OCI-LY7 (cell line): ENCODE measurements around the gene POGK. TPM values are rescaled to one million over a fixed set of nuclear protein-coding genes. Genes with fewer than 3 reads are reported as not detected.

Experiments
- BruUV-seq: library from RNA; stranded (reverse); fragments of 400-500 nt; replicated peaks from 2 replicates; lab custom pipeline; 2021; lab: Mats Ljungman, UMichigan
- CTCF ChIA-PET: fragments of 300-600 bp; sonication (Branson Sonifier 250); formaldehyde crosslinking; loops from one replicate; lab custom pipeline; 2022; ENCODE audit warnings: antibody characterized with exemption; ENCODE audit not compliant: unreplicated experiment; lab: Charles Lee
- POLR2A ChIA-PET: fragments of 300-600 bp; sonication (Branson Sonifier 250); formaldehyde crosslinking; loops from one replicate; lab custom pipeline; 2022; ENCODE audit warnings: antibody characterized with exemption; lab: Charles Lee
- DNase-seq: peaks from one replicate; pipeline ENCODE4 v3.0.0-alpha.2; 2015; ENCODE audit warnings: low spot score
- H2AFZ ChIP-seq: fragments of 200-600 bp; sonication (generic), shearing (Covaris generic); 2 replicates; pipeline ENCODE4 v1.6.1; 2014; ENCODE audit warnings: mild to moderate bottlenecking, antibody characterized with exemption, low read length, moderate library complexity
- H3K27ac ChIP-seq: fragments of 200-600 bp; sonication (generic); 2 replicates; pipeline ENCODE4 v1.5.1; 2014; ENCODE audit warnings: mixed run types, low read depth, mild to moderate bottlenecking, moderate library complexity, low read length, inconsistent platforms; ENCODE audit not compliant: poor library complexity, severe bottlenecking
- H3K36me3 ChIP-seq: fragments of 200-600 bp; sonication (generic); 2 replicates; pipeline ENCODE4 v1.6.1; 2014; ENCODE audit warnings: mild to moderate bottlenecking, antibody characterized with exemption, low read length, moderate library complexity, mixed read lengths; ENCODE audit not compliant: insufficient read depth
- H3K4me1 ChIP-seq: fragments of 200-600 bp; sonication (generic); 2 replicates; pipeline ENCODE4 v1.5.1; 2014; ENCODE audit warnings: mild to moderate bottlenecking, low read length; ENCODE audit not compliant: insufficient read depth, poor library complexity, severe bottlenecking
- H3K4me2 ChIP-seq: fragments of 200-600 bp; sonication (generic); 2 replicates; pipeline ENCODE4 v1.6.1; 2014; ENCODE audit warnings: mild to moderate bottlenecking, low read length
- H3K4me3 ChIP-seq: fragments of 200-600 bp; sonication (generic); 2 replicates; pipeline ENCODE4 v1.5.1; 2014; ENCODE audit warnings: mild to moderate bottlenecking, low read depth, low read length; ENCODE audit not compliant: poor library complexity, severe bottlenecking
- H3K79me2 ChIP-seq: fragments of 200-600 bp; sonication (generic); 2 replicates; pipeline ENCODE4 v1.6.1; 2016; ENCODE audit warnings: low read depth, mild to moderate bottlenecking, low read length, moderate library complexity, mixed read lengths; ENCODE audit not compliant: insufficient read depth
- H3K9me2 ChIP-seq: fragments of 200-600 bp; sonication (generic); 2 replicates; pipeline ENCODE4 v1.6.1; 2016; ENCODE audit warnings: mild to moderate bottlenecking, low read length, mixed read lengths; ENCODE audit not compliant: insufficient read depth
- H3K9me3 ChIP-seq: fragments of 200-600 bp; sonication (generic); 2 replicates; pipeline ENCODE4 v1.6.1; 2014; ENCODE audit warnings: mild to moderate bottlenecking, mixed run types, low read length, mixed read lengths
- H4K20me1 ChIP-seq: fragments of 200-600 bp; sonication (generic); 2 replicates; pipeline ENCODE4 v1.6.1; 2014; ENCODE audit warnings: mild to moderate bottlenecking, antibody characterized with exemption, low read length, moderate library complexity, mixed read lengths; ENCODE audit not compliant: insufficient read depth
- EZH2phosphoT487 ChIP-seq: fragments of 200-600 bp; sonication (generic); IDR thresholded peaks from 2 replicates; pipeline ENCODE4 v1.6.1; 2018; ENCODE audit warnings: low read depth, borderline replicate concordance, mild to moderate bottlenecking, mixed run types, antibody characterized with exemption, low read length, moderate library complexity, mixed read lengths
- intact Hi-C: fragments of 100-400 bp; cut with micrococcal nuclease; formaldehyde crosslinking; loops from one replicate; pipeline ENCODE4 v1.10.0; 2022; ENCODE audit not compliant: unreplicated experiment
- total RNA-seq, 2 experiments: library from RNA; depleted of rRNA in 1 of 2; stranded (reverse); fragments of >200 nt in 1 of 2; shearing (Covaris generic) in 1 of 2; gene quantifications; 2 replicates each; pipeline ENCODE4 v1.2.3, GENCODE V29; 2014 to 2022
- TF ChIP-seq, protein P1 (sequence below): fragments of 200-600 bp; sonication (generic); conservative IDR thresholded peaks from 2 replicates; pipeline ENCODE4 v1.5.1; 2014; ENCODE audit warnings: mild to moderate bottlenecking, antibody characterized with exemption, low read length, moderate library complexity, mixed read lengths

POGK gene
- total RNA-seq, 2 experiments from 2014 or later, result 27.2 to 41.9 TPM

DNA sequence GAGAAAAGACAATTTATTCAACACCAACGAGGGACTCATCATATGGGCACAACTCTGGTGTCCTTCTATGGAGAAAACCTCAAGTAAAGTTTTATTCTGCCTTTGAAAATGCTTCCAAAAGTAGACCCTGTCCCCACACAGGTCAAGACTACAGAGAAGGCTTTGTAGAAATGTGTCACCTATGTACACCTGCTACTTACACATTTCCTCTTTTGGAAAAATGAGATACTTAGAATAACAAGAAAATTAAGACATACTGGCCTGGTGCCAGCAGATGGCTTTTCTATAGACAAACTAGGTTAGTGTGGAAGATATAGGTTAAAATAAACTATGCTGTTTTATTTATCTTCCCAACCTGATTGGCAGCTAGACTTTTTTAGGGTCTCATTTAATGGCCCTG, 13.6 kb downstream of the POGK start:
- Histone ChIP-seq H3K36me3 (peaks cover 100% of the 10 kb centered on the region), H3K4me3 (no peak overlapping the region), H3K4me1 (peaks cover 18% of the 10 kb centered on the region), H3K27ac (peak overlapping the region; percentile 12), H3K9me3 (no peaks in the 10 kb centered on the region), H3K4me2 (peak overlapping the region; percentile 11), H4K20me1 (peaks cover 11% of the 10 kb centered on the region; the same call in 1 of the 2 replicates), H3K79me2 (peaks cover 16% of the 10 kb centered on the region; the same call in 1 of the 2 replicates), H2AFZ (no peak overlapping the region), H3K9me2 (no peaks in the 10 kb centered on the region)
- CTCF ChIA-PET, result no interaction called here
- TF ChIP-seq, protein P1, sequence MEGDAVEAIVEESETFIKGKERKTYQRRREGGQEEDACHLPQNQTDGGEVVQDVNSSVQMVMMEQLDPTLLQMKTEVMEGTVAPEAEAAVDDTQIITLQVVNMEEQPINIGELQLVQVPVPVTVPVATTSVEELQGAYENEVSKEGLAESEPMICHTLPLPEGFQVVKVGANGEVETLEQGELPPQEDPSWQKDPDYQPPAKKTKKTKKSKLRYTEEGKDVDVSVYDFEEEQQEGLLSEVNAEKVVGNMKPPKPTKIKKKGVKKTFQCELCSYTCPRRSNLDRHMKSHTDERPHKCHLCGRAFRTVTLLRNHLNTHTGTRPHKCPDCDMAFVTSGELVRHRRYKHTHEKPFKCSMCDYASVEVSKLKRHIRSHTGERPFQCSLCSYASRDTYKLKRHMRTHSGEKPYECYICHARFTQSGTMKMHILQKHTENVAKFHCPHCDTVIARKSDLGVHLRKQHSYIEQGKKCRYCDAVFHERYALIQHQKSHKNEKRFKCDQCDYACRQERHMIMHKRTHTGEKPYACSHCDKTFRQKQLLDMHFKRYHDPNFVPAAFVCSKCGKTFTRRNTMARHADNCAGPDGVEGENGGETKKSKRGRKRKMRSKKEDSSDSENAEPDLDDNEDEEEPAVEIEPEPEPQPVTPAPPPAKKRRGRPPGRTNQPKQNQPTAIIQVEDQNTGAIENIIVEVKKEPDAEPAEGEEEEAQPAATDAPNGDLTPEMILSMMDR, result no peak
- no peak for TF ChIP-seq EZH2phosphoT487
- intact Hi-C loops, result no loop called here
- no TSS peak for BruUV-seq
- POLR2A ChIA-PET, result interaction anchor here (0.8 to 1.1 kb wide), 2 partner anchors 24 to 27 kb away, joined by 3 to 5 read pairs; no protein-coding TSS in a partner anchor
- peak; percentile 29 for DNase-seq

DNA sequence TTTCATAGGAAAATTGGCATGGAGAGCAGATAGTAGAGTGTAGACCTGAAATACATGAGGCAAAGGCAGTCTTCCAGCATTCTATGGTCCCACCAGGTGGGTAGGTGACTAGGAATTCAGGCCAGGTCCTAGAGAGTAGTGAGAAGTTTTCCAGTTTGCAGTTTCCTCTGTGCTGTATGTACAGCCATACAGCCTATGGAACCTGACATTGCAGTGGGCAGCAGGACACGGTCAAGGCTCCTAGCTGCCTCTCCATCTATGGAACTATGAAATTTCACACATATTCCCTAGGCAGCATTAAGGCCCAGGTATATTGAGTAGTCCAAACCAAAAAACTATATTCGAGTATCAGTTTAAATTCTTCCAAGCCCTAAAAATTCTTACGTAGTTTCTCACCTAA, 16.3 kb downstream of the POGK start:
- ChIA-PET CTCF (no interaction called here), POLR2A (interaction anchor here (0.6 to 0.7 kb wide), 2 partner anchors 10 to 477 kb away, joined by 3 read pairs; no protein-coding TSS in a partner anchor)
- Histone ChIP-seq H3K9me3 (no peaks in the 10 kb centered on the region), H2AFZ (no peak overlapping the region), H3K4me1 (peaks cover 28% of the 10 kb centered on the region), H3K4me2 (no peak overlapping the region), H3K79me2 (peaks cover 16% of the 10 kb centered on the region; the same call in 1 of the 2 replicates), H3K4me3 (no peak overlapping the region), H3K27ac (no peak overlapping the region), H4K20me1 (peaks cover 11% of the 10 kb centered on the region; the same call in 1 of the 2 replicates), H3K36me3 (peaks cover 100% of the 10 kb centered on the region), H3K9me2 (no peaks in the 10 kb centered on the region)
- no peak for DNase-seq
- no TSS peak for BruUV-seq
- intact Hi-C loops, result no loop called here
- TF ChIP-seq EZH2phosphoT487, result no peak
- TF ChIP-seq, protein P1, result no peak

DNA sequence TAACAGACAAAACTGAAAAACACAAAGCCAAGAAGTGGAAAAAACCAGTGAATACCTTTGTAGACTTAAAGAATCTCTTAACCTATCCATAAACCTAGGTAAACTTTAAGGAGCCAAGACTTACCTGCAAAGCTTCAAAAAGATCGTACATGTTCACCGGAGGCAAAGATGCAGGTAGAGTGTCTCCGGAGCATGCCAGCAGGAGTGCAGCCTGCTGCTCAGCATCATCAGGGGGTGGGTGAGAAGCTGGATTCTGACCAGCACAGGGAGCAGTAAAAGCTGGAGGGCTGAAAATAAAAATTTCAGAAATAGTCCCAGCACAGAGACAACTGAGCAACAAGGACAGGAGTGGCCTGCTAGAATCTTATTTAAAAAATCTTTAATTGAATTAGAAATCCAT, 18.7 kb downstream of the POGK start:
- Histone ChIP-seq H3K36me3 (peaks cover 100% of the 10 kb centered on the region), H3K27ac (no peak overlapping the region), H3K9me2 (no peaks in the 10 kb centered on the region), H3K4me2 (no peak overlapping the region), H3K4me3 (no peak overlapping the region), H4K20me1 (peaks cover 11% of the 10 kb centered on the region; the same call in 1 of the 2 replicates), H3K9me3 (no peaks in the 10 kb centered on the region), H2AFZ (no peak overlapping the region), H3K4me1 (peaks cover 14% of the 10 kb centered on the region), H3K79me2 (no peaks in the 10 kb centered on the region; the same call in 1 of the 2 replicates)
- ChIA-PET CTCF (no interaction called here), POLR2A (interaction anchor here (0.6 to 1.4 kb wide), 6 partner anchors 10 to 682 kb away, joined by 3 to 5 read pairs (median 4); no protein-coding TSS in a partner anchor)
- DNase-seq, result no peak
- TF ChIP-seq, protein P1, result no peak
- TF ChIP-seq EZH2phosphoT487, result no peak
- intact Hi-C loops, result no loop called here
- no TSS peak for BruUV-seq
